ENCODE measurements around the gene KCNH5. TPM values are rescaled to one million over a fixed set of nuclear protein-coding genes. Genes with fewer than 3 reads are reported as not detected.

Gene KCNH5
- total RNA-seq, 2 experiments from 2014 or later = not detected

DNA sequence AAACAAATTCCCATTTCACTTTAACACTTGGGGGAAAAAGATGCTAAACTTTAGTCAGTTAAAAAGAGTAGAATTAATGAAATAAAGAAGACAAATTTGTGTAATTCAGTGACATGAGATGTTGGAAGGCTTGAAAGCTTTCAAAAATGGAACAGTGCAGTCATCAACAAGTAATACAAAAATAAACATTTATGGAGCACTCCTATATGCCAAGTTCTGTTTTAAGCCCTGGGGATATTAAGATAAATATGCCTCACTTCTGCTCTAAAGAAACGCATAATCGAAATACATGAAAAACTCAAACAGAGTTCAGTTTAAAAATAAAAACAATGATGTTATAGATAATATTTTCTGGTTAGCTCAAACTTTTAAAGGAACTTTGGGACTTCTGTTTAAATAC is 93.0 kb downstream of the KCNH5 start:
- no peak overlapping the region for H3K27ac Mint-ChIP-seq
- H3K36me3 Mint-ChIP-seq (ENCODE audit: low read depth) = no peaks in the 10 kb centered on the region
- no peak overlapping the region for H3K4me3 Mint-ChIP-seq
- no peaks in the 10 kb centered on the region for H3K27me3 Mint-ChIP-seq
- no peak for DNase-seq
- no peaks in the 10 kb centered on the region for H3K9me3 Mint-ChIP-seq
- ChIA-PET CTCF (interaction anchor here (0.6 kb wide), 1 partner anchor 630 kb away, joined by 7 read pairs; no protein-coding TSS in a partner anchor), POLR2A (no interaction called here)
- H3K4me1 Mint-ChIP-seq = no peaks in the 10 kb centered on the region

DNA sequence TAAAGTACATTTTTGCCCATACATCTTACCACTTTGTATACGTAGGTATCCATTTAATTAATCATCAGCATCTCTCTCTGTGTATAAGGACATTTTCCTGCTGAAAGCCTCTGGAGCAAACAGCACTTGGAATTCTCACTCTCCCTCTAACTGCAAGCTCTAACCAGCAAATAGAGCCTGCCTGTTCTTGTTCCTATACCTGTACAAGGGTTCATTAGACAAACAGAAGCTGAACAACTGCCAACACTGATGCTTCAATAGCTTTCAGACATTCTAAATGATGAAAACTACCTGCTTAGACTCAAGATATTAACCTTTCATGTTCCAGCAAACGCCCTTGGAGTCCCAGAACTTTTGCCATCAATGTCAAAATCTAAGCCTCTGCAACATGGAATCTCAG is 98.0 kb downstream of the KCNH5 start:
- Mint-ChIP-seq H3K27ac (no peak overlapping the region), H3K4me1 (no peaks in the 10 kb centered on the region), H3K27me3 (no peaks in the 10 kb centered on the region), H3K4me3 (no peak overlapping the region), H3K9me3 (peaks cover 3% of the 10 kb centered on the region), H3K36me3 (ENCODE audit: low read depth) (no peaks in the 10 kb centered on the region)
- DNase-seq = no peak
- POLR2A ChIA-PET = no interaction called here
- CTCF ChIA-PET = no interaction called here

DNA sequence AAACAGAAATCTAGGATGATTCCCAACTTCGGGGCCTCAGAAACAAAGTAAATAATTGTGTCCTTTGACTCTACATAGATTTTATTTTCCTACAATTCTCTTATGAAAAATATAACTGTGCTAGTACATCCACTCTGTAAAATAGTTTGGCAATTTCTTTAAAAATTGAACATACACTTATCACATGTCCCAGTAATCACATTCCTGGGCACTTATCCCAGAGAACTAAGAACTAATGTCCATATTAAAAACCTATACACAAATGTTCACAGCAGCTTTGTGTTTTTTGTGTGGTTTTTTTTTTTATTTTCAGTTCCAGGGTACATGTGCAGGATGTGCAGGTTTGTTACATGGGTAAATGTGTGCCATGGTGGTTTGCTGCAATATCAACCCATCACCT is 99.0 kb downstream of the KCNH5 start:
- peaks cover 3% of the 10 kb centered on the region for H3K9me3 Mint-ChIP-seq
- ChIA-PET POLR2A (no interaction called here), CTCF (no interaction called here)
- H3K4me3 Mint-ChIP-seq = no peak overlapping the region
- no peaks in the 10 kb centered on the region for H3K36me3 Mint-ChIP-seq (ENCODE audit: low read depth)
- H3K27ac Mint-ChIP-seq = no peak overlapping the region
- DNase-seq = no peak
- H3K27me3 Mint-ChIP-seq = no peaks in the 10 kb centered on the region
- H3K4me1 Mint-ChIP-seq = no peaks in the 10 kb centered on the region

DNA sequence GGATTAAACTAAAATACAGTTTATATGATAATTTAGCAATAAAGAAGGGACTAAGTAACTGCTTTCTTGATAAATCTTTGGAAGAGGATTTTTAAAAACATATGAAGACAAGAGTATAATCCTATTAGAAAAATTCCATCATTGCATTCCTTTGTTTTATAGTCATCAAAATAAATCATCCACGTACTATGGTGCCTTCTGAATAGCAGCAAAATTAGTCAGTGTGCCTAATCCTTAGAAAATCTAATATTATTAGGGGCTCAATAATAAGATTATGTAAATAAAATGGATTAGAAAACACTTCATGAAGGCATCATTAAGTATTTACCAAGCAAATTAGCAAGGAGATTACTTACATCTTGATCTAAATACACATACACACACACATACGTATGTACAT is 102.1 kb downstream of the KCNH5 start:
- Mint-ChIP-seq H3K36me3 (ENCODE audit: low read depth) (no peaks in the 10 kb centered on the region), H3K4me3 (no peak overlapping the region), H3K27me3 (no peaks in the 10 kb centered on the region), H3K9me3 (peaks cover 5% of the 10 kb centered on the region), H3K27ac (no peak overlapping the region), H3K4me1 (no peaks in the 10 kb centered on the region)
- POLR2A ChIA-PET = no interaction called here
- CTCF ChIA-PET = no interaction called here
- DNase-seq = no peak

DNA sequence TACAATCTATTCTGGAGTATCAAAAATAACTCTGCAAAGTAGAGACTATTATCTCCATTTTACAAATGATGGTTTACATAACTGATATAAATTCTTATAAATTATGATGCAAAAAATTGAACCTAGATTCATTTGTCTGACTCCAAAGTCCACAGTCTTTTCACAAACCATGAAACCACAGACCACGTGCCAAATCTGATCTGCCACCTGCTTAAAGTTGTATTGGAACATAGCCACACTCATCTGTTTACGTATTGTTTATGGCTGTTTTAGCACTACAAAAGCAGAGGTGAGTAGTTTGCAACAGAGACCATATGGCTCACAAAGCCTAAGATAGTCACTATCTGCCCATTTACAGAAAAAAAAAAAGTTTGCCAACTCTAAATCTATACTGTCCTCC is 105.3 kb downstream of the KCNH5 start:
- Mint-ChIP-seq H3K27me3 (no peaks in the 10 kb centered on the region), H3K9me3 (peaks cover 9% of the 10 kb centered on the region), H3K4me1 (no peaks in the 10 kb centered on the region), H3K27ac (no peak overlapping the region), H3K36me3 (ENCODE audit: low read depth) (no peaks in the 10 kb centered on the region), H3K4me3 (no peak overlapping the region)
- ChIA-PET POLR2A (no interaction called here), CTCF (no interaction called here)
- DNase-seq = no peak

DNA sequence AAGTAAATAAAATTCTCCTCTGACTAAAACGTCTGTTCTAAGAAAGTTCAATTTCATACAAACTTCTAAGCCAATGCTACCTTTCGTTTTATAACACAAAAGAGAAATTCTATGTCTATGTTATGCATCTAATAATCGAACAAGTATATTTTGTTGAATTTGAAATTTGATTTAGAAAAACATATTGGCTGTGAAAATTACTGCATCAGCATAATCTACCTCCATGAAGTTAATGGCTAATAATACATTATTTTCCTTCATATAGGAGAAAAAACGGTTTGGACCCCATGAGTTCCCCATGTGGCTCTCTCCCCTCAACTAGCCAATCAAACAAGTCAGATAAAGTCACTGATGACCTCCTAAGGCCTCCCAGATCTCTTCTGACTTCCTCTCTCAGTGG is 106.5 kb downstream of the KCNH5 start:
- no peaks in the 10 kb centered on the region for H3K4me1 Mint-ChIP-seq
- H3K9me3 Mint-ChIP-seq = peaks cover 8% of the 10 kb centered on the region
- no peak for DNase-seq
- no peaks in the 10 kb centered on the region for H3K36me3 Mint-ChIP-seq (ENCODE audit: low read depth)
- H3K27ac Mint-ChIP-seq = no peak overlapping the region
- CTCF ChIA-PET = no interaction called here
- no peaks in the 10 kb centered on the region for H3K27me3 Mint-ChIP-seq
- H3K4me3 Mint-ChIP-seq = no peak overlapping the region
- POLR2A ChIA-PET = no interaction called here

DNA sequence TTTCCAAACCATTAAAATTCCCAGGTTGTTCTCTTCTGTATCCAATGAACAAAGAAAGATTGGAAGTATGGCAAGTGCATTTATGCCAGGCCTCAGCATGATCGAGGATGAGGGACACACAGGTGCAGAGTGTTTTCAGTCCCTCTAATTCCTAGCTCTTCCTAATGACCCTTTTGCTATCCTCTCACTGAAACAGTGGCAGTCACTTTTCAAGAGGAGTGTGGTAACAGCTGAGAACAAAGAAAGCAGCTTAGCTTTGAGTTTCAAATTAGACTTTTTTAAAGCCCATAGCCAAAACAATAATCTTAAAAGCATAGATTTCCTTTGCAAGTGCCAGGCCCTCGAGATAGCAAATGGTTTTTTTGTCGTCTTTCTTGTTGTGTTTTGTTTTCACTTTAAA is 110.8 kb downstream of the KCNH5 start:
- POLR2A ChIA-PET = no interaction called here
- Mint-ChIP-seq H3K9me3 (peaks cover 6% of the 10 kb centered on the region), H3K4me3 (no peak overlapping the region), H3K4me1 (no peaks in the 10 kb centered on the region), H3K27me3 (no peaks in the 10 kb centered on the region), H3K27ac (no peak overlapping the region), H3K36me3 (ENCODE audit: low read depth) (no peaks in the 10 kb centered on the region)
- CTCF ChIA-PET = no interaction called here
- DNase-seq = no peak

DNA sequence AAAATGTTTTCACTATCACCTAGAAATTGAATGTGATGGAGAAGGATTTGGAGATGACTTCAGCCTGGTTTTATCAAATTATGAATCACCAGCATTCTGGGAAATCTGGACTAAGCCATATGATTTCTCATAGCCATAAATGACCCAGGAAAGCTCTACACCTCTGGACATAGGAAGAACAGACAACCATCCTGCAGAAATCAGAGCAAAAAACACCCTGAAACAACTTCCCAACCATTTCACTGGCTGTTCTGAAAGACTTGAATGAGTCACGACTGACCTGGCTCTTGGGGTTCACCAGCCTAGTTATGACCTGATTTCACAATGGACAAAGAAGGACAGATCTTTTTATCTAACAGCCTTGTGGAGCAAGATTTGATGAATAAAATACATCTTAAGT is 123.8 kb downstream of the KCNH5 start:
- POLR2A ChIA-PET = no interaction called here
- CTCF ChIA-PET = no interaction called here
- H3K9me3 Mint-ChIP-seq = no peaks in the 10 kb centered on the region

DNA sequence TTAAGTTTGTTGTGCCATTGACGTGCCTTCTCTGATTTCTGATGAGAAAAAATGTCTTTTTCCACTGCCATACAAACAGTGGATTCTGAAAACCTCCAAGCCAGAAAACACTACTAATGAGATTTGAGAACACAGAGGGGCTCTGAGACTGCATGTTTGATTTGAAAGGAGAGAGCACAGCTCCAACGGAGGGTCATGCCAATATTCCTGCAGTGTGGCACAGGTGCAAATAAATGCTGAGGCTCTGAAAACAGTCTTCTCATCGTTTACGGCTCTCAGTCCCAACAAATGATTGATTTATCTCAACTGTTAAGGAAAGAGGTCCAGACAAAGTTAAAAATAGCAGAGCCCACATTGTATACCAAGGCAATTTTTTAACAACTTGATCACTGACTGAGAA is 128.7 kb downstream of the KCNH5 start:
- CTCF ChIA-PET = no interaction called here

More for the DNA sequence above, 123.8 kb downstream of the KCNH5 start:
- DNase-seq = no peak
- Mint-ChIP-seq H3K27ac (no peak overlapping the region), H3K4me3 (no peak overlapping the region), H3K4me1 (no peaks in the 10 kb centered on the region), H3K36me3 (ENCODE audit: low read depth) (no peaks in the 10 kb centered on the region), H3K27me3 (no peaks in the 10 kb centered on the region)

DNA sequence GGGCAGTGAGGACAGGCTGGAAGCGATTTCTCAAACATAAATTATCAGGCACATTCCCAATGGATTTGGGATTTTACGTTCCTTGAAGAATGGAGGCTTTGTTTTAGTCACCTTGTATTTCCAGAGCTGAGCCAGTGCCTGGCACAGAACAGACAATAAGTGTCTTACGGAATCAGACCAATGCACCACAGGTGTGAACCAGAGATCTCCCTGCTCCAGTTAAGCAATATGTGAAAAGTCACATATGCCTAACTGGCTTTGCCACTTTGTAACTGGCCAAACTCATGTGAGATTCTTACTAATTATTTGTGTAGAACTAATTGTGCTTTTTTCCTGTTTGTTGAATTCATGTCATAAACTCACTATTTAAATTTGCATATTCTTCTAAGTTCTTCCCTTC is 130.4 kb downstream of the KCNH5 start:
- DNase-seq = no peak
- CTCF ChIA-PET = no interaction called here
- Mint-ChIP-seq H3K27ac (no peak overlapping the region), H3K36me3 (ENCODE audit: low read depth) (no peaks in the 10 kb centered on the region), H3K4me3 (no peak overlapping the region), H3K27me3 (no peaks in the 10 kb centered on the region), H3K4me1 (no peaks in the 10 kb centered on the region), H3K9me3 (peaks cover under 1% of the 10 kb centered on the region)
- POLR2A ChIA-PET = no interaction called here

More for the DNA sequence above, 128.7 kb downstream of the KCNH5 start:
- no peak for DNase-seq
- Mint-ChIP-seq H3K4me3 (no peak overlapping the region), H3K9me3 (no peaks in the 10 kb centered on the region), H3K4me1 (no peaks in the 10 kb centered on the region), H3K27ac (no peak overlapping the region), H3K36me3 (ENCODE audit: low read depth) (no peaks in the 10 kb centered on the region), H3K27me3 (no peaks in the 10 kb centered on the region)
- POLR2A ChIA-PET = no interaction called here

DNA sequence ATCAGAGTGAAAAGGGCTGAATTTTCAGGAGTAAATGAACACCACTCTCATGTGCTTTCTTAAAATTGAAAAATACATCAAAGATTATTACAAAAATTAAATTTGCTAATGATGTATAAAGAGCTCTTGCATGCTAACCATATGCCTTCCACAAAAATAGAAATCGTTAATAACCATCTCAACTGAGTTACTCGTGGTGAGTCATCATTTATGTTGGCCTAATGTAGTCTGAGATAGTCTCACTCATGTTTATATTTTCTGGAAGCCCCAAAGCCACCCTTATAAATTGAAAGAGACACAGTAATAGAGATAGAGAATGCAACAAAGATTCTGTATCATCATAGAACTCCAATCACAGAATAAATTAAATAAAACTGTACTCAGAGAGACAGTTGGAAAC is 131.2 kb downstream of the KCNH5 start:
- Mint-ChIP-seq H3K4me3 (no peak overlapping the region), H3K9me3 (peaks cover 6% of the 10 kb centered on the region), H3K27ac (no peak overlapping the region), H3K4me1 (no peaks in the 10 kb centered on the region), H3K27me3 (no peaks in the 10 kb centered on the region), H3K36me3 (ENCODE audit: low read depth) (no peaks in the 10 kb centered on the region)
- DNase-seq = no peak
- ChIA-PET CTCF (no interaction called here), POLR2A (no interaction called here)

DNA sequence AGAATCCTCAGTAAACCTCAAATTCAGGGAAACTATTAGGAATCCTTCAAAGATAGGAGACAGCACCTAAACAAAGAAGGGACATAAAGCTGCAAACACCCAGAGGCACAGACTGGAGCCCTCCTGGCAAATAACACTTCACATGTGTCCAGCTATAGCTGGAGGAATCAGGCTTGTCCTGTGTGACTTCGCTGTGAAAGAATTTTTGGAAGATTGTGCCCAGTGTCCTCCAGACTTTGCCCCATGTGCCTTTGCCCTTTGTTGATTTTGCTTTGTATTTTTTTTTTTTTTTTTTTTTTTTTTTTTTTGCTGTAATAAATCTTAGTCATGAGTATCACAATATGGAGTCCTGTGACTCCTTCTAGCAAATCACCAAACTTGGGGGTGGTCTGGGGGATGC is 136.8 kb downstream of the KCNH5 start:
- CTCF ChIA-PET = no interaction called here

DNA sequence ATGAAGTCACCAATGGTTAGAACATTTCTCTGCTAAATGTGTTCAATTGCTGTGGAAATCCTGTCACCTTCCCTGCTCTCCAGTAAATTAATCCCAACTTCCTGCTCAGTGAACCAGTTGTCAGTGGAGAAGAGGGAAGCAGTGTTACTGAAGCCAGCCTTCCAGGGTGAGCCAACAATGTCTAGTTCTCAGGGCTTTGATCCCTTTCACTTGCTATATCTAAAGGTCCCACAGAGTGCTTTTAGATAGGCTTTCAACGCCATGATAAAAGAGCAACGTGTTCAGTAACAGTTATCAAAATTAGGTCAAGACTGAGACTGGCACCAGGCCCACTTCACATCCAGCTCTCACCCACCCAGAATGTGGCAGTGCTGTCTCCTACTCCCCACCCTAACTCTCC is 139.7 kb downstream of the KCNH5 start:
- CTCF ChIA-PET = no interaction called here
- POLR2A ChIA-PET = no interaction called here
- Mint-ChIP-seq H3K4me1 (no peaks in the 10 kb centered on the region), H3K27ac (no peak overlapping the region), H3K4me3 (no peak overlapping the region), H3K27me3 (no peaks in the 10 kb centered on the region), H3K36me3 (ENCODE audit: low read depth) (no peaks in the 10 kb centered on the region), H3K9me3 (peaks cover 10% of the 10 kb centered on the region)
- DNase-seq = no peak

More for the DNA sequence above, 136.8 kb downstream of the KCNH5 start:
- Mint-ChIP-seq H3K4me3 (no peak overlapping the region), H3K27me3 (no peaks in the 10 kb centered on the region), H3K36me3 (ENCODE audit: low read depth) (no peaks in the 10 kb centered on the region), H3K27ac (no peak overlapping the region), H3K4me1 (no peaks in the 10 kb centered on the region), H3K9me3 (peaks cover 7% of the 10 kb centered on the region)
- POLR2A ChIA-PET = no interaction called here
- no peak for DNase-seq

DNA sequence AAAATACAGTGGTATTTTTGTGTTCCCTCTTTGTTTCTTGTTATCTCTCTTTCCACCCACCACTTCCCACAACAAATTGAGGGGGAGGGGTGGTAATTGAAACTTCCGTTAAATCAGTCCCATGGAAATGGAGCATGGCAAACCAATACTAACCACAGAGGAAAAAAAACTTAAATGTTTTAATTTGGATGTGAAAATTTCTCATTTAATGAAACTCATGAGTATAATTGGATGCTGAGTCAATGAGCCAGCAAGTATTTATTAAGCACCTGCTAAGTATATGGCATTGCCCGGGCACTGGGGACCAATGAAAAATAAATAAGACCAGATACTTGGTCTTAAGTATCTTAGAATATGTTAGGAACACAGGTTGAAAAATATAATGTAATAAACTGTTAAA is 147.5 kb downstream of the KCNH5 start:
- Mint-ChIP-seq H3K36me3 (ENCODE audit: low read depth) (no peaks in the 10 kb centered on the region), H3K9me3 (no peaks in the 10 kb centered on the region), H3K27me3 (no peaks in the 10 kb centered on the region), H3K4me3 (no peak overlapping the region), H3K4me1 (no peaks in the 10 kb centered on the region), H3K27ac (no peak overlapping the region)
- ChIA-PET CTCF (no interaction called here), POLR2A (no interaction called here)
- no peak for DNase-seq

DNA sequence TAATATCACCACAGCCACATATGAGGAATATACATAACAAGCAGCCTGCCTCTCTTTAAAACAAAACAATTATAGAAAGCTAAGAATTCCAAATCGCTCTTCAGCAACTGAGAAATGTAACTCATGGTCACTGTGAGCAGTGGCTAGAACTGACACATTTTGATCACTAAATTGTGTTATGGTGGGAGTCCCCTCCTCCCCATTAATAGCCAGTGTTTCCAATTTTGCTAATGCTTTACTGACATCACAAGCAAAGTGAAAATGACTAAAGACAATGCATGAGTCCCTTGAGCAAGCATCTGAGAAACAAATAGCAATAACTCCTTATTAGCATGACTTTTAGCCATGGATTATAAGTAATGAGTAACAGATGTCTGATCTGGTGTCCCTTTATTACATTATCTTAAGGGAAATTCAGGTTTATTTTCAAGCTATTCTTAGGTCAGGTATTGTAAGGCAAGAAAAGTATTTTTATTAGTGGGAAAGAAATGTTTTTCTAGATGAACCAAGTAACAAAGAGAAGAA is 148.3 kb downstream of the KCNH5 start:
- DNase-seq = no peak
- CTCF ChIA-PET = no interaction called here
- no peak overlapping the region for H3K4me3 Mint-ChIP-seq
- no peaks in the 10 kb centered on the region for H3K4me1 Mint-ChIP-seq
- no peaks in the 10 kb centered on the region for H3K9me3 Mint-ChIP-seq
- POLR2A ChIA-PET = no interaction called here
- no peak overlapping the region for H3K27ac Mint-ChIP-seq
- H3K27me3 Mint-ChIP-seq = no peaks in the 10 kb centered on the region
- H3K36me3 Mint-ChIP-seq (ENCODE audit: low read depth) = no peaks in the 10 kb centered on the region

All from activated CD4-positive, alpha-beta memory T cell treated with anti-CD3 and anti-CD28 coated beads, Interleukin-2, amount 10 ng/mL, durations not matched to agents 7 days and 5 days (primary cell).